Loucy (cell line): ENCODE measurements around the gene NEDD4L.

Experiments used
- H2AFZ ChIP-seq: fragments of 200-600 bp; sonication (generic); 2 replicates; pipeline ENCODE4 v1.6.0; 2016; ENCODE audit warnings: antibody characterized with exemption, mild to moderate bottlenecking, low read length, moderate library complexity
- H3F3A ChIP-seq: fragments of 200-600 bp; 2 replicates; pipeline ENCODE4 v1.6.0; 2016; ENCODE audit warnings: antibody characterized with exemption, low read depth, mild to moderate bottlenecking
- H3K27me3 ChIP-seq: fragments of 200-600 bp; sonication (generic); 2 replicates; pipeline ENCODE4 v1.6.1; 2014; ENCODE audit warnings: low read length, mild to moderate bottlenecking; ENCODE audit not compliant: insufficient read depth, poor library complexity, severe bottlenecking
- H3K36me3 ChIP-seq: fragments of 200-600 bp; sonication (generic); 2 replicates; pipeline ENCODE4 v1.6.1; 2016; ENCODE audit warnings: low read length; ENCODE audit not compliant: insufficient read depth
- H3K4me1 ChIP-seq: fragments of 200-600 bp; sonication (generic); 2 replicates; pipeline ENCODE4 v1.5.1; 2014; ENCODE audit warnings: low read length, mild to moderate bottlenecking; ENCODE audit not compliant: insufficient read depth, poor library complexity, severe bottlenecking
- H3K4me2 ChIP-seq: fragments of 200-600 bp; sonication (generic); 2 replicates; pipeline ENCODE4 v1.6.0; 2014; ENCODE audit warnings: antibody characterized with exemption, low read length, low read depth, mild to moderate bottlenecking; ENCODE audit not compliant: poor library complexity, severe bottlenecking
- H3K4me3 ChIP-seq: fragments of 200-600 bp; sonication (generic); 2 replicates; pipeline ENCODE4 v1.5.1; 2014; ENCODE audit warnings: low read length, mild to moderate bottlenecking, mixed read lengths; ENCODE audit not compliant: poor library complexity, severe bottlenecking
- H3K79me2 ChIP-seq: fragments of 200-600 bp; sonication (generic); 2 replicates; pipeline ENCODE4 v1.6.1; 2014; ENCODE audit warnings: low read length; ENCODE audit not compliant: insufficient read depth
- H3K9ac ChIP-seq: fragments of 200-600 bp; sonication (generic); 2 replicates; pipeline ENCODE4 v1.6.0; 2014; ENCODE audit warnings: mild to moderate bottlenecking, low read depth, low read length, moderate library complexity; ENCODE audit not compliant: poor library complexity, severe bottlenecking
- H3K9me2 ChIP-seq: fragments of 200-600 bp; sonication (generic); replicated peaks from 2 replicates; pipeline ENCODE4 v1.6.1; 2016; ENCODE audit warnings: low read depth, low read length, mixed read lengths
- H3K9me3 ChIP-seq: fragments of 200-600 bp; sonication (generic); 2 replicates; pipeline ENCODE4 v1.6.1; 2014; ENCODE audit warnings: mild to moderate bottlenecking, antibody characterized with exemption, low read length, low read depth; ENCODE audit not compliant: insufficient read depth
- H4K20me1 ChIP-seq: fragments of 200-600 bp; sonication (generic); 2 replicates; pipeline ENCODE4 v1.6.0; 2014; ENCODE audit warnings: antibody characterized with exemption, low read length, mild to moderate bottlenecking; ENCODE audit not compliant: insufficient read depth, poor library complexity, severe bottlenecking
- EZH2phosphoT487 ChIP-seq: fragments of 200-600 bp; IDR thresholded peaks from 2 replicates; pipeline ENCODE4 v1.6.1; 2018; ENCODE audit warnings: antibody characterized with exemption, mild to moderate bottlenecking, moderate library complexity, borderline replicate concordance
- TF ChIP-seq, protein P1 (sequence below): fragments of 200-600 bp; sonication (generic); conservative IDR thresholded peaks from 2 replicates; pipeline ENCODE4 v1.5.1; 2014; ENCODE audit warnings: mild to moderate bottlenecking, antibody characterized with exemption, low read length

Gene NEDD4L

GRCh38 chr18:58180172-58180571 is 136.1 kb downstream of the NEDD4L start:
- Histone ChIP-seq H3K9me3 (no peaks in the 10 kb centered on the region), H3K4me1 (no peaks in the 10 kb centered on the region), H3K9ac (no peak overlapping the region), H3K79me2 (no peaks in the 10 kb centered on the region), H3K4me3 (no peak overlapping the region), H3K27me3 (no peaks in the 10 kb centered on the region), H4K20me1 (no peaks in the 10 kb centered on the region), H3F3A (no peaks in the 10 kb centered on the region), H3K36me3 (no peaks in the 10 kb centered on the region), H3K9me2 (no peaks in the 10 kb centered on the region), H2AFZ (no peak overlapping the region), H3K4me2 (no peak overlapping the region)
- TF ChIP-seq, protein P1, sequence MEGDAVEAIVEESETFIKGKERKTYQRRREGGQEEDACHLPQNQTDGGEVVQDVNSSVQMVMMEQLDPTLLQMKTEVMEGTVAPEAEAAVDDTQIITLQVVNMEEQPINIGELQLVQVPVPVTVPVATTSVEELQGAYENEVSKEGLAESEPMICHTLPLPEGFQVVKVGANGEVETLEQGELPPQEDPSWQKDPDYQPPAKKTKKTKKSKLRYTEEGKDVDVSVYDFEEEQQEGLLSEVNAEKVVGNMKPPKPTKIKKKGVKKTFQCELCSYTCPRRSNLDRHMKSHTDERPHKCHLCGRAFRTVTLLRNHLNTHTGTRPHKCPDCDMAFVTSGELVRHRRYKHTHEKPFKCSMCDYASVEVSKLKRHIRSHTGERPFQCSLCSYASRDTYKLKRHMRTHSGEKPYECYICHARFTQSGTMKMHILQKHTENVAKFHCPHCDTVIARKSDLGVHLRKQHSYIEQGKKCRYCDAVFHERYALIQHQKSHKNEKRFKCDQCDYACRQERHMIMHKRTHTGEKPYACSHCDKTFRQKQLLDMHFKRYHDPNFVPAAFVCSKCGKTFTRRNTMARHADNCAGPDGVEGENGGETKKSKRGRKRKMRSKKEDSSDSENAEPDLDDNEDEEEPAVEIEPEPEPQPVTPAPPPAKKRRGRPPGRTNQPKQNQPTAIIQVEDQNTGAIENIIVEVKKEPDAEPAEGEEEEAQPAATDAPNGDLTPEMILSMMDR, result no peak

DNA sequence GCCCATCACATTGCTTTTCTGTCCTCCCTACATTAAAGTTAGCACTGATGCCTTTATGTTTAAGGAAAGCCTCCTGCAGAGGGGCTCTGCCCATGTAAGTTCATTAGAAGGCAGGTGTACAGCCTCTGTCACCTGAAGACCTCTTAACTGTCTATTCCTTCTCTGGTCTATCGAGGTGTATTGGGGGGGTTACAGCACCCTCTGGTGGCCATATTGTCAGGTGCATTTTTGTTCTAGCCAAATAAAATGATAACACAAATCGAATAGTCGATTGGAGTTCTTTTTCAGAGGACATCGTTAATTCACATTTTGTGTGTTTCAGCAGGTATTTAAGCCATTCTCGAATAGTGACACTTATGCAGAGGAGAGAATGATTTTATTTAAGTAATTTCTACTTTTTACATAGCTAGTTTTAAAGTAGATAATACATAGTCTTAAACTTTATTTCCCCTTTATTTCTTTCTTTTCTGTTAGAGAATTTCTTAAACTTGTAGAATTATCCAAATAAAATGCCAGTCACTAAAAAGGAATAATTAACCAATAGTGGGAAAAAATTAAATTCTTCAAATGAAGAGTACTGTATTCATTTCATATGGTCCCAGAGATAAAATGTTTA is 136.8 kb downstream of the NEDD4L start:
- no peak overlapping the region for H3K4me2 ChIP-seq
- no peak overlapping the region for H3K4me3 ChIP-seq
- H3K4me1 ChIP-seq, result no peaks in the 10 kb centered on the region

DNA sequence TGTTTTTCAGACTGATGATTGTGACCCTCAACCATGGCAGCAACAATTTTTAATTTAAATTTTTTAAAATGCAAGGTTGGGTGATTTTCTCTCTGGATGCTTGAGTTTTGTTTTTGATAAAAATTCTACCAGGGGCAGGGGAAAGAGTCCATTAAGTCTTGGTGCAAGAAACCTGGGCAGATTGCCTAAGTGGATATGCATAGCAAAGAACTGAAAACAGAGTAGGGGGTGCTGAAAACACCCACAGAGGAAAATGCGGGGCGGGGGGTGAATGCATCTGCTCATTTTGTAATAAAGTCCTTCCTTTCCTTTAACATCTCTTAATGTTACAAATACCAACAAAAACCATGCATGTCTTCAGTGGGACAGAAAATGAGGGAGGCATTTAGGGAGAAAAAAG is 138.0 kb downstream of the NEDD4L start:
- Histone ChIP-seq H3K4me1 (peaks cover 8% of the 10 kb centered on the region), H3K27me3 (no peaks in the 10 kb centered on the region), H3K9me3 (no peaks in the 10 kb centered on the region), H3K4me2 (no peak overlapping the region), H3K9ac (no peak overlapping the region), H2AFZ (no peak overlapping the region), H3F3A (no peaks in the 10 kb centered on the region), H4K20me1 (no peaks in the 10 kb centered on the region), H3K9me2 (no peaks in the 10 kb centered on the region), H3K79me2 (no peaks in the 10 kb centered on the region), H3K36me3 (no peaks in the 10 kb centered on the region), H3K4me3 (no peak overlapping the region)
- TF ChIP-seq, protein P1, result no peak
- no peak for TF ChIP-seq EZH2phosphoT487

More for the DNA sequence above, 136.8 kb downstream of the NEDD4L start:
- H3K9me3 ChIP-seq, result no peaks in the 10 kb centered on the region
- H3K9ac ChIP-seq, result no peak overlapping the region
- no peaks in the 10 kb centered on the region for H3K79me2 ChIP-seq
- H3K36me3 ChIP-seq, result no peaks in the 10 kb centered on the region
- H3F3A ChIP-seq, result no peaks in the 10 kb centered on the region
- no peaks in the 10 kb centered on the region for H3K9me2 ChIP-seq
- H3K27me3 ChIP-seq, result no peaks in the 10 kb centered on the region
- no peaks in the 10 kb centered on the region for H4K20me1 ChIP-seq
- TF ChIP-seq EZH2phosphoT487, result no peak
- TF ChIP-seq, protein P1, result peak; percentile 95
- H2AFZ ChIP-seq, result no peak overlapping the region
